HepG2 (cell line): ENCODE data around the gene NPW. TPM values are rescaled to one million over a fixed set of nuclear protein-coding genes. Genes with fewer than 3 reads are reported as not detected.
A peak's percentile ranks its signal among the peaks of the same experiment; 100 is the strongest.

Source experiments
- BRF2 ChIP-seq: sonication (generic); formaldehyde crosslinking; IDR thresholded peaks from 2 replicates; pipeline ENCODE4 v1.8.1; 2022; ENCODE audit warnings: mild to moderate bottlenecking, missing genetic modification reagents
- CCDC6 ChIP-seq: sonication (generic); formaldehyde crosslinking; IDR thresholded peaks from 2 replicates; pipeline ENCODE4 v1.8.1; 2022; ENCODE audit warnings: mild to moderate bottlenecking, missing genetic modification reagents, moderate library complexity
- EEA1 ChIP-seq: sonication (generic); formaldehyde crosslinking; IDR thresholded peaks from 2 replicates; pipeline ENCODE4 v1.5.1; 2020; ENCODE audit warnings: mild to moderate bottlenecking, missing genetic modification reagents, borderline replicate concordance
- ETV5 ChIP-seq: IDR thresholded peaks from 2 replicates; pipeline ENCODE4 v1.6.1; 2018; ENCODE audit warnings: missing biosample characterization, missing genetic modification reagents, inconsistent platforms, borderline replicate concordance
- GATAD1 ChIP-seq: IDR thresholded peaks from 2 replicates; pipeline ENCODE4 v1.6.1; 2016; ENCODE audit warnings: missing genetic modification reagents, missing compliant biosample characterization
- HDAC2 ChIP-seq: sonication (generic); formaldehyde crosslinking; IDR thresholded peaks from 2 replicates; pipeline ENCODE4 v1.4.0; 2020; ENCODE audit warnings: missing genetic modification reagents
- MEIS2 ChIP-seq: sonication (generic); formaldehyde crosslinking; IDR thresholded peaks from 2 replicates; pipeline ENCODE4 v1.9.0; 2021; ENCODE audit warnings: mild to moderate bottlenecking, missing genetic modification reagents
- NR1H2 ChIP-seq: sonication (generic); formaldehyde crosslinking; IDR thresholded peaks from 2 replicates; pipeline ENCODE4 v1.8.1; 2022; ENCODE audit warnings: low read depth, missing genetic modification reagents, borderline replicate concordance
- RARA ChIP-seq: IDR thresholded peaks from 2 replicates; pipeline ENCODE4 v1.6.1; 2016; ENCODE audit warnings: missing genetic modification reagents, missing compliant biosample characterization
- SIX1 ChIP-seq: sonication (generic); formaldehyde crosslinking; IDR thresholded peaks from 2 replicates; pipeline ENCODE4 v1.4.0; 2020; ENCODE audit warnings: missing genetic modification reagents, borderline replicate concordance
- SNAPC4 ChIP-seq: sonication (generic); formaldehyde crosslinking; IDR thresholded peaks from 2 replicates; pipeline ENCODE4 v1.4.0; 2020; ENCODE audit warnings: mild to moderate bottlenecking, missing genetic modification reagents
- THAP7 ChIP-seq: sonication (generic); formaldehyde crosslinking; IDR thresholded peaks from 2 replicates; pipeline ENCODE4 v1.8.1; 2023; ENCODE audit warnings: mild to moderate bottlenecking, missing genetic modification reagents
- TIGD3 ChIP-seq: sonication (generic); formaldehyde crosslinking; IDR thresholded peaks from 2 replicates; pipeline ENCODE4 v1.5.1; 2020; ENCODE audit warnings: mild to moderate bottlenecking, missing genetic modification reagents, borderline replicate concordance
- ZNF367 ChIP-seq: sonication (generic); formaldehyde crosslinking; IDR thresholded peaks from 2 replicates; pipeline ENCODE4 v1.4.0; 2020; ENCODE audit warnings: missing genetic modification reagents, borderline replicate concordance
- ZNF556 ChIP-seq: sonication (generic); formaldehyde crosslinking; IDR thresholded peaks from 2 replicates; pipeline ENCODE4 v1.4.0; 2020; ENCODE audit warnings: mild to moderate bottlenecking, missing genetic modification reagents, borderline replicate concordance
- ZNF598 ChIP-seq: sonication (generic); formaldehyde crosslinking; IDR thresholded peaks from 2 replicates; pipeline ENCODE4 v1.5.1; 2020; ENCODE audit warnings: mild to moderate bottlenecking, missing genetic modification reagents, borderline replicate concordance
- ZNF879 ChIP-seq: sonication (generic); formaldehyde crosslinking; IDR thresholded peaks from 2 replicates; pipeline ENCODE4 v1.8.1; 2023; ENCODE audit warnings: missing genetic modification reagents
- polyA plus RNA-seq, 8 experiments: library from polyadenylated mRNA; depleted of rRNA in 3 of 8; stranded (reverse) in 7 of 8; unstranded in 1 of 8; fragments of >200 nt; fragmentation: Illumina TruSeq in 4 of 8; extraction: Trizol in 4 of 8; gene quantifications; 2 replicates each; pipeline versions ENCODE4 v1.2.1 to v1.2.3, GENCODE V29; 2011 to 2016; ENCODE audit warnings: low read depth in 4 of 8, missing spikeins in 1 of 8, mixed read lengths in 1 of 8; ENCODE audit not compliant: insufficient read depth in 1 of 8
- total RNA-seq, 5 experiments: library from RNA; depleted of rRNA; stranded (reverse); fragments of >200 nt; fragmentation: Illumina TruSeq; extraction: Trizol; gene quantifications; 2 replicates each; pipeline ENCODE4 v1.2.3, GENCODE V29; 2016; ENCODE audit warnings: low read depth in 1 of 5

NPW gene
- total and polyA plus RNA-seq, 2 of the 13 experiments (the other 11 are each of a cell fraction or from before 2014, with no cell fraction given): 0.24 to 0.97 TPM

- TF ChIP-seq SNAPC4: no peak; the same call in 1 of the 2 replicates
- peak; percentile 81 for TF ChIP-seq ETV5 (CRISPR knock-in tag)
- TF ChIP-seq HDAC2 (CRISPR knock-in tag): peak; percentile 58
- TF ChIP-seq SIX1 (CRISPR knock-in tag): no peak
- peak; percentile 90 for TF ChIP-seq GATAD1 (CRISPR knock-in tag)
- TF ChIP-seq THAP7 (CRISPR knock-in tag): no peak
- TF ChIP-seq NR1H2 (CRISPR knock-in tag): no peak
- TF ChIP-seq RARA (CRISPR knock-in tag): peak; percentile 52; the same call in 1 of the 2 replicates
- no peak for TF ChIP-seq ZNF367
- TF ChIP-seq TIGD3: no peak
- peak; percentile 49 for TF ChIP-seq CCDC6 (CRISPR knock-in tag)
- no peak for TF ChIP-seq EEA1
- no peak for TF ChIP-seq BRF2 (CRISPR knock-in tag)
- no peak for TF ChIP-seq MEIS2 (CRISPR knock-in tag)
- no peak for TF ChIP-seq ZNF879 (CRISPR knock-in tag)
- peak; percentile 52; the same call in 1 of the 2 replicates for TF ChIP-seq ZNF556 (CRISPR knock-in tag)
- TF ChIP-seq ZNF598 (CRISPR knock-in tag): 0 out of 2 replicates have a peak, but pooled peaks have one; percentile 13
Observed at GRCh38 chr16:2047330-2048115, 27.9 kb downstream of the NPW start, which contains the start of the genes NTHL1 and TSC2 (continued).
